SKM-1 treated with dmso at 0.1 percent for 144 hours (cell line): ENCODE data around the gene ODC1.
"Not testable (repeated sequence)": the region's sequence is repeated elsewhere in the genome, so short reads cannot be mapped to it uniquely, and the experiment has no call there.

Experiments
- DNase-seq: peaks from one replicate; lab custom pipeline; 2025; ENCODE audit not compliant: unreplicated experiment; lab: John Stamatoyannopoulos, UW

ODC1 gene

DNA sequence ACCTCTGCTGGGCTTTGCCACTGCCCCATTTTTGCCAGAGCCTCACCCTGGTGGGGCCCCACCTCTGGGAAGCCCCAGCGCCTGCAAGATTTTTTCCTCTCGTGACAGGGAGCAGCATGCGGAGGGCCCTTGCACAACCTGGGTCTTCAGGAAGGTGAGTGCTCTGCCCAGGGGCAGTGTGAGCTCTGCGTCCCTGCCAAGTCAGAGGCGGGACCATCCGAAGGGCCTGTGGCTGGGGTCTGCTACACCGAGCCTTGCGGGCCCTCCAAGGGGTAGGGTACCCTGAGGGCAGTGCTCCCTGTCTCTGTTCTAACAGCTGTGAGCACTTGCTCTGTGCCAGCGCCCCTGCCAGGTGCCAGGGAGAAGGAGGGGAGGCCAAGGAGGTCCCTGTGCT, 5.8 kb upstream of the ODC1 start:
- no peak for DNase-seq

DNA sequence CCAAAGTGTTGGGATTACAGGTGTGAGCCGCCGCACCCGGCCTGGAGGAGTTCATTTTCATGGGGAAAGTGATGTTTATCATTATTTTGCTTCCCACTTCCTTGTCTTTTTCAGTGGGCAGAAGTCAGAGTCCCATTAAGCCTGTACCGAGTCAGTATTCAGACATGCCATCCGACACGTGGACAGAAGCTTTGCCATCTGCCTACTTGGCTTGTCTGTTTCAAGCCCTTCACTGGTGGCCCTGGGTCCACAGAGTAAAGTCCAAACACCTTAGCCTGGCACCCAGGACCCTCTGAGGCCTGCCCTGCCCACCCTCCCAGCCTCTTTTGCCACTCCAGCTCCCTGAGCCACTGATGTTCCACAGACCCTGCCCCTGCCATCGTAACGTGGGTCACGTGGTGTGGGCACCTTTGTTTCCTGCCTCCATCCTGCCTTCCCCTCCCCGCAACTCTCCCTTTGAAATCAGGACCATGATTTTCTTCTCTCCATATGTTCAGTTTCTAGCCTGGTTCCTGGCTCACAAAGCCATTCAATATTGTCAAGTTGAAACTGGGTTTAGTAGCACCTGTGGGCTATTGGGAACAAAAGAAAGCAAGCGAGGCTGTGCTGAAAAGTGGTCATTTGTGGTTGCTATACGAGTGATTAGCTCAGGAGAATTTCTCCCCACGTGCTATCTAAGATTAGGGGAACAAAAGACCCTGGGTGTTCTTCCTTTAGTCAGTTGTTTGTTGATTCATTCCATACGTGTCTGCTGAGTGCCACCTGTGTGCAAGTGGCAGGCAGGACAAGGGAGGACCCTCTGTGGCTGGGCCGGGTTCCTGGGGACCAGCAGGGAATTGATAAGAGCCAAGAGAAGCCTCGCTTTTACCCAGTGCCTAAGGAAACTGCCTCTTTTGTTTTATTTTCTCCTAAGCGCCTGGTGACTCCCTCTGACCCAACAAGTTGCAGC, 5.1 kb upstream of the ODC1 start:
- DNase-seq: no peak

DNA sequence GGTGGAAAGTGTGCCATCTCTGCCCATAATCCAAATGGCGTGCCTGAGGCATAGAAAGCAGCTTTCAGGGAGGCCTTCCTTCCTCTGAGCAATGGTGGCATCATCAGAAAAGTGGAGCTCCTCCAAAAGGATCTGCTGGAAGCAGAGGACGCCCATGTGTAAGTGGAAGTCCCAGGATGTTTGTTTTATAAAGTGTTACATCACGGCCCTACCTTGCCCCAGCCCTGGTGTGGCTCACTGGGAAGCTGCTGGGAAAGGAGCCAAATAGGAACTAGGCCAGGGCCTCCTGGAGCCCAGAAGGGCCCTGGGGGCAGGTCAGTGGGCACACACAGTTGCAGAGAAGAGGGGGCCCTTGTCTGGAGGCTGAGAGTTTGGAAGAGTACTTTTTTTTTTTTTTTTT, 4.2 kb upstream of the ODC1 start:
- DNase-seq: no peak

DNA sequence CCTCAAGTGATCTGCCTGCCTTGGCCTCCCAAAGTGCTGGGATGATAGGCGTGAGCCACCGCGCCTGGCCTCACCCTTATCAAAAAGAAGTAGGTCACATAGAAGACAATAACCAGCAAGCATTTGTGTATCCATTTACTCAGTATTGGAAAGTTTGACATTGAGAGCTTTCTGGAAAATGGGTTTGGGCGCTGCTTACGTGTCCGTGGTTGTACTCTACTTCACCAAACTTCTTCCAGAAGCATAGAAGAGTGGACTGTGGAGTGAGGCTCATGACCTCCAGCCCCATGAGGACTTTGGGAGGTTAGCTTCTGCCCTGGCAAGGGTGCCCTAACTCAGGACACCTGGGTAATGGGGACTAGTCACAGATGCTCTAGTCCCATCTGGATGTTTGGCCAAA, 3.7 kb upstream of the ODC1 start:
- DNase-seq: no peak

DNA sequence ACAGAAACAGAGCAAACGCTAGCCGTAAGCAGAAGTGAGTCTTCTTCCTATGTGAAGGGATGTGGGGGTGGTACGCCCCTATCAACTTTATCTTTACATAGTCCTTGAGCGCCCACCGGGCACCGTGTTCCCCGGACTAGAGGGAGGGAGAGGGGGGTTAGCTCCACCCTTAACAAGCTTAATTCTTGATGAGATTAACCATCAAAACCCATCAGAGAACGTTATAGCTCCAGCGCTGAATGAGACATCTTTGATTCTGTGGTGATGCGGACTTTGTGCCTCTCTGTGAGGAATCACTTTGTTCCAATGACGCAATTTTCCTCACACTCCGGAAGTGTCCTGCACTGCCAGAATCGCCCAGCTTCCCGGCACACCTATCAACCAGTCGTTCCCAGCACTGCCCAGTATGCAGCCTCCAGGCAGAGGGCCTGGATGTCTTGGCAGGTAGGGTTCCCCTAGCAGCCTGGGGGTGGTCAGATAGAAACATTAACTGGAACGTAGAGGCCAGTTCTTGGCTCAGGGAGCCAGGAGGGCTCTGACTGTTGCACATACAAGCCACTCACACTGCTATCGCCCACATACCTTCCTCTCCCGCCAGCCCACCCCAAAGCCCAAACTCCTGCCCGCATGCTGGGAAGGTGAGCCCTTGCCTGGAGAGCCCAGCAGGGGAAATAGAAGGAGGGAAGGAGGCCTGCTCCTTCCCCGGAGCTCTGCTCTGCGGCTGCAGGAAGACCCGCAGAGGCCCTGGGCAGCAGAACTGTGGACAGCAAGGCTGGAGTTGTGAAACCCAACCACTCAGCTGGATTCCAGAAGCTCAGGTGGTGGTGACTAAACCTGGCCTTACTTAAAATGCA, 1.9 kb upstream of the ODC1 start:
- DNase-seq: no peak

DNA sequence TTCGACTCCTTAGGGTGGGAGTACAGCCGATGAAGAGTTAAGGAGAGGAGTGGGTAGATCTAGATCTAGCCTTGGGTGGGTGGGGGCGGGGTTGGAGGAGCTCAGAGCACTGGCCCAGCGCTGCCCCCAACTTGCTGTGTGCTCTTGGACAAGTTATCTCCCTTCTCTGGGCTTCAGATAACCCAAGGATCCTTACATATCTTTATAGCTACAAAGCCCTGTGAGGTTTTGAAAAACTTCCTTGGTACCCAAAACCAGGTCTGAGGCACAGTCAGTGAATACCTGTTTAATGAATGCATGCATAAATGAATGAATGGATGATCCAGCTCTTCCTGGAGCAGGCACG, 1.3 kb upstream of the ODC1 start:
- no peak for DNase-seq

DNA sequence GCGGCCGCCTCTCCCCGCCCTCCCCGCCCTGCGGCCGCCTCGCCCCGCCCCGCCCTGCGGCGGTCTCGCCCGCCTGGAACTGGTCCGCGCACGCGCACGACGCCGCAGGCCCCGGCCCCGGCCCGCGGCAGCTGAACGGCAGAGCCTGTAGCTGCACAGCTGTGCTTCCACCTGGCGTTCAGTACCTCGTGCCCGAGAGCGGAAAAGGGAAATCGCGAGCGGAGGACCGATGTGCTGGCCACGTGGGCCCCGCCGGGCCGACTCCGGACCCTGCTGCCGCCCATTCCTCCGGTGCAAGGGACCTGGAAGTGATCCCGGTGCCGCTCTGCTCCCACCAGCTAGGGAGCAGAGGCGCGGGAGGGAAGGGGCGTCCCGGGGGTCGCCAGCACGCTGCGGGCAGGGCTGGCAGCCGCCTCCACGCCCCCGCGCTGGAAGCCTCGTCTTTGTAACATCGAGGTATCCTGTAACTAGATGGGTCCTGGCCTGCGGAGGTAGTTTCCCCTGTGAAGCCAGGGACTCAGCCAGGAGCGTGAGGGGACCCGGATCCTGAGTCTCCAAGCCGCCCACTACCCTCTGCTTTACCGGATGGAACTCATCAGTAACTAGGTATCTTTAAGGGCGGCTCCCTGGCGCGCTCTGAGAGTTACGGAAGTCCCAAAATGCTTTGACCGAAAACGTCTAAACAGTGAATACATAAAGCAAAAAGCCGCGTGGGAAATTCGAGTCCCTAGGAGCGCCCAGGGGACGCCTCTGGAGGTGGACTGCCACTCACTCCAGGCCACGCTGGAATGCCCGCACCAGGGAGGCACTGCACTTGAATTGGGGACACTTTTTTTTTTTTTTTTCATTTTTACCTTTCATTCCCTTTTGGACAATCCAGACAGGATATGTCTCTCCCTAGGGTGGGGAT, 704 bp upstream of the ODC1 start:
- peak; percentile 94 for DNase-seq

DNA sequence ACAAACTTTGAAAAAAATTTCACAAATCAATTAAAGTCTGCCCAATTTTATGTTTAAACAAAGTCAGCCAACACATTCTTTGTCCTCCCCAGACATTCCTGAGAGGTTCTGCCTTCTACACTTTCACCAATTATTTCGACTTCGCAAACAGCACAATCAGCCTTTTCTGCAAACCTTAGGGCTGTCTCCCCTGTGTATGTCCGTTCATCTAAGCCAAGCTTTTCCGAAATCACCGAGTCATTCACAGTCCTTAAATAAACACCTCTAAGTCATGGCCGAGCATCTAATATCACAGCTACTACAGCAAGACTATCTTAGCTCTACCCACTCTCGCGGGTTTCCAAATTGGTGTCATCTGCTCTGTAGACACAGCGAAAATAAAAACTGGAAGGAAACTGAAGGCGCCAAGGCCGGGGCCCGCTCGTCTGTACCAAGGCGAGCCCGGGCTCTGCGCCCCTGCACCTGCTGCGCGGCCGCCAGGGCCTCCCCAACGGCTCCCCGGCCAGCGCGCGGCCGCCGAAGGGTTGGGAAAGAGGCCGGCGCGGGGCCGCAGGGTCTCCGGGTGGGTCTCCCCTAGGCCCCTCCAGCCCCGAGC, 730 bp downstream of the ODC1 start:
- no peak for DNase-seq

DNA sequence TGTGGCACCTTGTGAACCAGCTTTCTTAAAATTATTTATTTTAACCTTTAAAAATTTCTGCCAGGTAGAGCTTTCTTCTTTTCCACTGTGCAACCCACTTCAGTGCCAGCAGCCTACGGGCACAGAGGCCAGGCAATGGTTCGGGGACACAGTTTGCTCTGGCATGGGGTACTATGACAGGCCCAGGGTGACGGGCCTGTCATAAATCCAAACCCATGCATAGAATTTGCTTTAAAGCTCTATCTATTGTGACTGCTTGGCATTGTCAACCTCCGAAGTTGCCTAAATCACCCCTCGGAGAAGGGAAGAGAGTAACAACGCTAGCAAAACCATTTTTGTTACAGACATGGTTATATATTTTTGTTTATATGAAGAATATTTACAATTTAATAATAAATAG, 1.5 kb downstream of the ODC1 start:
- no peak for DNase-seq

DNA sequence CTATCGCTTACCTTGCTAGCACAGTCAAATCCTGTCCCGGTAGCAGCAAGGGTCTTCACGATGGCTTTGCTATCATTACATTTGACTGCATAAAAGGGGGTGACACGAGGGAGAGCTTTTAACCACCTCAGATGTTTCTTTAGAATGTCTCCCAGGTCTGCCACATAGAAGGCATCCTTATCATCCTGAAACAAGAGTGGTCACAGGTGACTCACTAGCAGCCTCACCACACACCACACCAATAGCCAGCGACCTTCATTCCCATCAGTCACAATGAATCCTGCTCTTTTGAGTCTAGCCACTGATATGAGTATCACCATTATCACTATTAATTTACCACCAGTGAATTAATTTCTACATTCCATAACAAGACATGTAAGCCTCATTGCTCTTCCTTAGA, 3.7 kb downstream of the ODC1 start:
- no peak for DNase-seq

DNA sequence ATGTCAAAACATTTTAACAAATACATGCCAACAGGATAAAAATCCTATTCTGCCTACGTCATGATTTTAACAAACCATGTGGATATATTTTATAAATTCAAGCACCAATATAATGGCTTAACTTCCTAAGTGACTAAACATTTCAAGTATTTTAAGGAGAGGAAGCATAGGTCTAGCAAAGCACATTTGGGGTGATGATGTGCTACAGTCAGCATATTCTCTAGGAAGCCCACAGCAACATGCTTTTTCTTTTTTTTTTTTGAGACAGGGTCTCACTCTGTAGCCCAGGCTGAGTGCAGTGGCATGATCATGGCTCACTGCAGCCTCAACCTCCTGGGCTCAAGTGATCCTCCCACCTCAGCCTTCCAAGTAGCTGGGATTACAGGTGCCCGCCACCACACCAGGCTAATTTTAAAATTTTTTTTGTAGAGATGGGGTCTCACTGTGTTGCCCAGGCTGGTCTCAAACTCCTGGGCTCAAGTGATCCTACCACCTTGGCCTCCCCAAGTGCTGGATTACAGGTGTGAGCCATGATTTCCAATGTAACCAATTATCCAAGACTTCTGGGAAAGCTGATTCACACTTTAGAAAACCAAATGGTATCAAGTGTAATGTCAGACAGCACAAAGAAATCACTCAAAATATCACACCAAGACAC, 5.5 kb downstream of the ODC1 start:
- not testable (repeated sequence) for DNase-seq

DNA sequence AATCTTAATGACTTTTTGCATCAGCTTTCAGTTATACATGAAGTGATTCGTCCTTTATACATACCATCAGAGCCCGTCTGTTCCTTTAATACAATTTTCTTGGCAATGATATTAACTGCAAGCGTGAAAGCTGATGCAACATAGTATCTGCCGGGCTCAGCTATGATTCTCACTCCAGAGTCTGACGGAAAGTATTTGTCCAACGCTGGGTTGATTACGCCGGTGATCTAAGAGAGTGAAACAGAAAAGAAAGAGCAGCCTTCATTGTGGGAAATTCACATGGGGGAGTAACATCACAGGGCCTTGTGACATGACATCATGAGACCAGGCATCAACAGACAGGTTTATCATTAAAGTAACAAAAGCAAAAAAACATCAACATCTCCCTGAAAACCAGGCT, 6.2 kb downstream of the ODC1 start:
- DNase-seq: no peak

DNA sequence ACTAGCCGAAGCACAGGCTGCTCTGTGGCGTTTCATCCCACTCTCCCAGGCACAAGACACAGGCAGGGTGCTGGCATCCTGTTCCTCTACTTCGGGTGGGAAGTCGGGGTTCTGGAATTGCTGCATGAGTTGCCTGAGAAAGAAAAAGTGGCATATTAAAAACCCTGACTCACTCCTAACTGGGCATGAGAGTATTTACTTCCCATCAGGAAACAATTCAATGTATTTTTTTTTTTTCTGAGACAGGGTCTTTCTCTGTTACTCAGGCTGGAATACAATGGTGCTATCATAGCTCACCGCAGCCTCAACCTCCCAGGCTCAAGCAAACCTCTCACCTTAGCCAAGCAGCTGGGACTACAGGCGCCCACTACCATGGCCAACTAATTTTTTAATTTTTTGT, 7.4 kb downstream of the ODC1 start:
- DNase-seq: no peak

DNA sequence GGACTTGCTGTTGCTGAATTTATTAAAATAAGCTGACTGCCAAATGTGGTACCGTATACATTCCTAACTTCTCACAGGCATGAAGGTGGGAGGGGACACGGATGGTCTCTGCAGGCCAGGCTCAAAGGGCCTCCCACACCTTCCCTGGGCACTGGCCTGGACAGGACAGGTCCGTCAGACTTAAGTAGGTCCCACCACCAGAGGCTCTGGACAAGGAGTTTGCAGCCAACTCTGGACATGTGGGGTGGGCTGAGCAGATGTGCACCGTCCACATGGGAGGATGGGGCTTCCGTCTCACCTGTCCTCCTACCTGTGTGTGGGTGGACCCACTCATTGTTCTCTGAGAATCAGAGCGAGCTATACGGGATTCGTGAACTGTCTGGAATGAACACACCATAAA, 8.2 kb downstream of the ODC1 start:
- no peak for DNase-seq

DNA sequence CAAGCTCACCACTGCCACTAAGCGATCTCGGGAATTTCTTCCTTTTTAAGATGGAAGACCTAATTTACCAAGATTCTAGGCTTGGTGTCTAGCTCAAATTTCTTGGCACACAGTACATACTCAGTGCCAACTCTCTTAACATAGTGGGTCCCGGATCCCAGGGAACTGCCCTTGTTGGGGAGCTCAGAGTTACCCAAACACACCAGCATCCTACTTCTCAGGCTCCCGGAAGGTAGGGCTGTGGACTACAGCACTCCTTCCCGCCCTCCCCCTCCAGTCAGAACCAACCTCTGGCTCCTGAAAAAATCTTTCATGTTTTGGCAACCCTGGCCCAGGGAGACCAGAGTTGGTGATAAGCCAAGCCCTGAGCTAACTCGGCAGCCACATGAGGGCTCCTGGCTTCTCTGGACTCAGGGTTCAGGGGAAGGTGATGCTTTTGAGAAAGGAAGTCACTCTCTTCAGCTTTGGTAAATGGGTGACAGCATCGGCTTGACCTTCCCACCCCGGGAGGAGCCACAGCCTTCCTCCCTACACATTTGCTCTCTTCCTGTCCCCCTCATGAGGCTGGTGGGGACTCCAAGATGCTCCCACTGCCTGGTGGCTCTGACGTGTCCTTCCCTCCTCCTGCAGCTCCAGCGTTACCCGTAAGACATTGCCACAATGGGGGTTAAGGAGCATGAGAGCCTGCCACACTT, 8.8 kb downstream of the ODC1 start:
- DNase-seq: no peak

DNA sequence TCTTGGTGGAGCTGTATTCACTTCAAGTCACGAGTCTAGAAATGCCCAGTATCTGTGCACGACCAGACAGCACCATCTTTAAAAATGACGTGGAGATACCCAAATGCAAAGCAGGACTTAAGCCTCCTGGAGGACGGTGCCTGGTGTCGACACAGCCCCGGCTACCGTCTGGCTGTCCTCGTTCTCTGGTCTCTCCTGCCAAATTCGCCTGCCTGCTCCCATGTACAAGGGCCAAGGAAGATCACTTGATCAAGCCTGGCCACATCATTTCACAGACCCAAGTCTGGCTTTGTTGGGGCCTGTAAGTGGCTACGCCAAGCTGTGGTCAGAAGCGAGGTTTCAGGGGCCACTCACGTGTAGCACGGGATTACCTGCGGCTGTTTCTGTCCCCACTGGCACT, 9.4 kb downstream of the ODC1 start:
- no peak for DNase-seq

DNA sequence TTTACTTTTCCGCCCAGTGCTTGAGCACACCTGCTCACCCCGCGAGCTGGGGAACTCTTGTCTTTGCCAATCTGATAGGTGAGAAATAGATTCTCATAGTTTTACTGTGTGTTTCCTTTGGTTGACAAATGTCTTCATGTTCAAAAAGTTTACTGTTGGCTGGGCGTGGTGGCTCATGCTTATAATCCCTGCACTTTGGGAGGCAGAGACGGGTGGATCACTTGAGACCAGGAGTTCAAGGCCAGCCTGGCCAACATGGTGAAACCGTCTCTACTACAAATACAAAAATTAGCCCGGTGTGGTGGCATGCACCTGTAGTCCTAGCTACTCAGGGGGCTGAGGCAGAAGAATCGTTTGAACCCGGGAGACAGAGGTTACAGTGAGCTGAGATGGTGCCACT, 10.3 kb downstream of the ODC1 start:
- DNase-seq: no peak

DNA sequence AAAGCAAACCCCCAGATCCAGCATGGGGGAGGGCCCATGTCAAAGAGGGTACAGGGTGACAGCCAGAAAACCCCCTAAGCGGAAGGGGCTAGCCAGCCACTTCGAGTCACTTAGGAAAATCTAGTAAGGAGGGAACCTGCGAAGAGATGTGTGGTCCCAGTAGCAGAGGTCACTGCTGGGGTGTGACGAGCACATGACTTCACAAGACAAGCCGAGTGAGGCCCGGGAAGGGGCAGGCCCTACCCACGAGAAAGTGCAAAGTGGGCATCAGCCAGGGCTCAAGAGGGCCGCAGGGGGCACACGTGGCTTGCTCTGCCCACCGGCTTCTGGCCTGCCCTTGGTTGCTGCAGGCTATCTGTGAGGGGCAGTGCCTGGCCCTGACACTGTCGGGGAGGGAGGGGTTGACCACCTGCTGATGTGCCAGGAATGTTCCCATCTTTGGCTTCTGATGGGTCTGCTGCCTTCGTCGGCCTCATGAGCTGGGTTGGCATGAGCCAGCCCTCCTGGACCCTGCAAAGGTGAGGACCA, 11.5 kb downstream of the ODC1 start:
- DNase-seq: no peak

DNA sequence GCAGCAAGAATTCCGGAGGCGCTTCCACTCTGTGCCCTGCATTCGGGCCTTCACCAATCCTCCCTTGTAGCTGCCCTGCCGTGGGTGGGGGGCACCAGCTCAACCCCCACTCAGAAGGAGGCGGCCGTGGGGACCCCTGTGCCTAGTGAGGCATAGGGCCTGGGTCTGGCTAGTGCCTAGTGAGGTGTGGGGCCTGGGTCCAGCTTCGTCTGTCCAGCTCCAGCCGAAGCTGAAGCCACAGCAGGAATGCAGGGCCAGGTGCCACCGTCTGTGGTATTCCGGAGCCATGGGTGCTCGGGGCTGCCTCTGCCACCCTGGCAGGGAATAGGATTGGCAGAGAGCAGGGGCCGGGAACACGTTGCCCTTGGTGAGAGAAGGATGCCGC, 12.3 kb downstream of the ODC1 start:
- no peak for DNase-seq
